ENCODE measurements around the gene PLP2.

Gene PLP2

DNA sequence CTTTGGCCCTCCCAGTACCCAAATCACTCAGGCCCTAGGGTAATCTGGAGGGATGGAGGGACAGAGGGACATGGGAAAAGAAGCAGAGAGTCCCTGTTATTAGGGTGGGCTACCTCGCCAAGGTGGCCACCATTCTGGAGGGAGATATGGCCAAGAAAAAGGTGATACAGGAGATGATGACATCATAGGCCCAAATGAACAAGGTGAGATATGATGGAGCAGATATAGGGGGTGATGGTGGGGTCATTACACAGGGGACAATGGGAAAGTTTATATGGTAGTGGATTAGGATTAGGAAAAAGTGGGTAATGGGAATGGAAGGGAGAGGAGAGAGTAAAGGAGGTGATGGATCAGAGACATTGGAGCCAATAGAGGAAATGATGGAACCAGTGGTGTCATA is 41.2 kb downstream of the PLP2 start:
- no peak for DNase-seq

DNA sequence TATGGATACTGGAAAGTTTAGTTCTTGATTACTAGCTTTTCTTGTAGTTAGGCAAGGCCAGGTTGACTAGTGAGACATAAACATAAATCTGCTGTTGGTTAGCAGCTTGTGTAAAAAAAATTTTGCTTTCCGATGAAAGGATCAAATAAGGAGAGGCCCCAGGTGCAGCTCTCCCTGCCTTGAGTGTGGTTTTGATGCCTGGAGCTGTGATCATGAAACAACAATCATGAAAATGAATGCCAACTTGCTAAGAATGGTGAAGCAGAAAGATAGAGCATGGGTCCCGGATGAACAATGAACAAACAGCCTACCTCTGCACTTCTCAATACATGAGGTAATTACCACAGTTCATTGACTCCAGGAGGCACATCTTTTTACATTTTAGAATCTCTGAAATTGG is 42.7 kb downstream of the PLP2 start:
- DNase-seq, result no peak

DNA sequence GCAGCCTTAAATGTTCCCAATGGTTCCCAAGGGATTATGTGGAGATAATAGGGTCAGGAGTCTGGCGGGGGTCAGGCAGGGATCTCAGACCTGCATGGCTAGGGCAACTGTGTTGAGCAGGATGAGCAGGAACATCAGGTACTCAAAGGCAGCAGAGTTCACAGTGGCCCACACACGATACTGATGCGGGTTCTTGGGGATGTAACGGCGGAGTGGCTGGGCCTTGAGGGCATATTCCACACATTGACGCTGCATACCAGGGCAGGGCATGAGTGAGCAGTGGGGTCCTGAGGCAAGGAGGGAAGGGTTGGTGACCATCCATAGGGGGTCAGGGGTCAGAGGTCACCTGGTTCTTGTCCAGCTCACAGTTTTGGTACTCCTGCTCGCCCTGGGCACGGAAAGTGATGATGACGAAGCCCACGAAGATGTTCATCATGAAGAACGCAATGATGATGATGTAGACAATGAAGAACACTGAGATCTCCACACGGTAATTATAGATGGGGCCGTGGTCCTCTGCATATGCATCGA is 43.4 kb downstream of the PLP2 start:
- DNase-seq, result no peak

DNA sequence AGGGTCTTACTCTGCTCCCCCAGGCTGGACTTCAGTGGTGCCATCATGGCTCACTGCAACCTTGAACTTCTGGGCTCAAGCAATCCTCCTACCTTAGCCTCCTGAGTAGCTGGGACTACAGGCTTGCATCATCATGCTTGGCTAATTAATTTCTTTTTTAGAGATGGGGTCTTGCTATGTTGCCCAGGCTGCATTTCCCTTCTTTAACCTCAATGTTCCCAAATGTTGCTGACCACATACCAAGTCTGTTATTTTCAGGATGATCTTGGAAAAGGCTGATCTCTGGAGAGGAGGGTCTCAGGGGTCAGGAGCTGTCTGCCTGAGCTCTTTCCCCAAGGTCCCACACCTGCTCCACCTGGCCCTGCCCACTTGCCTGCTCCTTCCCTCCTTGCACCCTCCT is 48.4 kb downstream of the PLP2 start:
- no peak for DNase-seq

DNA sequence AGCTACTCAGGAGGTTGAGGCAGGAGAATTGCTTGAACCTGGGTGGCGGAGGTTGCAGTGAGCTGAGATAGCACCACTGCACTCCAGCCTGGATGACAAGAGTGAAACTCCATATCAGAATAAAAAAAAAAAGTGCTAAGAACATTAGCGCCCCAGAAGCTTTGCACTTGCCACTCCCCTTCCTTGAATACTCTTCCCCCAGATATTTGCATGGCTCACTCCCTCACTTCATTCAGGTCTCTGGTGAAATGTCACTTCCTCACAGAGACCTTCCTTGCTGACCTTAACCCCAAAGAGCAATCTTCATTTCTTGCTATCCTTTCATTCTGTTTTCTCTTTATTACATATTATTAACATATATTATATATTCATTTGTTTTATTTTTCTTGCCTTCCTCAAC is 50.2 kb downstream of the PLP2 start:
- no peak for DNase-seq

Data from activated CD8-positive, alpha-beta memory T cell treated with anti-CD3 and anti-CD28 coated beads, Interleukin-2, amount 50 U/mL, for 48 hours (primary cell).